Ishikawa (cell line): Measurements from ENCODE around the gene AP5S1.

Source experiments
- CEBPB ChIP-seq: IDR thresholded peaks from 2 replicates; pipeline ENCODE4 v1.6.1; 2012
- CREB1 ChIP-seq: IDR thresholded peaks from 2 replicates; pipeline ENCODE4 v1.6.1; 2012; ENCODE audit warnings: low read depth
- EGR1 ChIP-seq: IDR thresholded peaks from 2 replicates; pipeline ENCODE4 v1.6.1; 2012
- EP300 ChIP-seq: IDR thresholded peaks from 2 replicates; pipeline ENCODE4 v1.6.1; 2012; ENCODE audit warnings: borderline replicate concordance
- FOXM1 ChIP-seq: IDR thresholded peaks from 2 replicates; pipeline ENCODE4 v1.6.1; 2012; ENCODE audit warnings: low read depth, borderline replicate concordance
- NFIC ChIP-seq: IDR thresholded peaks from 2 replicates; pipeline ENCODE4 v1.6.1; 2012
- RAD21 ChIP-seq: IDR thresholded peaks from 2 replicates; pipeline ENCODE4 v1.6.1; 2012; ENCODE audit warnings: low read depth
- REST ChIP-seq: IDR thresholded peaks from 2 replicates; pipeline ENCODE4 v1.6.1; 2012; ENCODE audit warnings: low read depth, mild to moderate bottlenecking
- TAF1 ChIP-seq: IDR thresholded peaks from 2 replicates; pipeline ENCODE4 v1.6.1; 2012; ENCODE audit warnings: low read depth, mild to moderate bottlenecking
- TCF12 ChIP-seq: IDR thresholded peaks from 2 replicates; pipeline ENCODE4 v1.6.1; 2012; ENCODE audit warnings: low read depth
- TEAD4 ChIP-seq: IDR thresholded peaks from 2 replicates; pipeline ENCODE4 v1.6.1; 2012
- USF1 ChIP-seq: IDR thresholded peaks from 2 replicates; pipeline ENCODE4 v1.6.1; 2012
- YY1 ChIP-seq: IDR thresholded peaks from 2 replicates; pipeline ENCODE4 v1.6.1; 2012; ENCODE audit warnings: low read depth
- ZBTB7A ChIP-seq: IDR thresholded peaks from 2 replicates; pipeline ENCODE4 v1.6.1; 2012; ENCODE audit warnings: low read depth
- TF ChIP-seq, protein P1 (sequence below): IDR thresholded peaks from 2 replicates; pipeline ENCODE4 v1.6.1; 2012

AP5S1 gene

DNA sequence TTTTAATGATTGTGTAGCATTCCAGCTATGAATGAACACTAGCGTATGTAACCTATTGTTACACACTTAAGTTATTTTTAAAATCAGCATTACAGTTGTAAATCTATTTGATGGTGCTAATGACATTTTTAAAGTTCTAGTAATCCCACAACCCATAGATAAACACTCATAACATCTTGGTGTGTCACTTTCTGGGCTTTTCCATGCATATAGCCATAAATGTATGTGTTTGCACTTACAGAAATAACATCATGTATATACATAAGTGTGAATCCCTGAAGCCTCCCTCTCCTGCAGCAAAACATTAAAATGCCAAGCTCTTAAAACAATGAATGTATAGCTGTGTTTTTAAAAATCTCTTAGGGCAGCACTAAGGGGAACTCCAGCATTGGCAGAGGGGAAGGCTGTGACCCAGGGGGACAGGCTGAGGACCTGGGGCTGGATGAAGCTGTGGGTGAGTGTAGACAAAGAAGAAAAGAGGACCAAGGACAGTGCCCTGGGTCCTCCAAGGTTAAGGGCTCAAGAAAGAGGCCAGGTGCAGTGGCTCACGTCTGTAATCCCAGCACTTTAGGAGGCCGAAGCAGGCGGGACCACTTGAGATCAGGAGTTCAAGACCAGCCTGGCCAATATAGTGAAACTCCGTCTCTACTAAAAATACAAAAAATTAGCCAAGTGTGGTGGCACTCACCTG, 32.9 kb upstream of the AP5S1 start:
- TF ChIP-seq CREB1: no peak
- no peak for TF ChIP-seq EGR1
- TF ChIP-seq REST: peak; percentile 53
- no peak for TF ChIP-seq FOXM1
- TF ChIP-seq, protein P1, sequence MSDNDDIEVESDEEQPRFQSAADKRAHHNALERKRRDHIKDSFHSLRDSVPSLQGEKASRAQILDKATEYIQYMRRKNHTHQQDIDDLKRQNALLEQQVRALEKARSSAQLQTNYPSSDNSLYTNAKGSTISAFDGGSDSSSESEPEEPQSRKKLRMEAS: no peak
- no peak for TF ChIP-seq TAF1
- TF ChIP-seq TEAD4: no peak
- TF ChIP-seq NFIC: no peak

GRCh38 chr20:3788685-3789155, 31.6 kb upstream of the AP5S1 start:
- TF ChIP-seq ZBTB7A (no peak), RAD21 (no peak), TAF1 (no peak), USF1 (no peak), CREB1 (no peak), YY1 (no peak), CEBPB (no peak), EGR1 (no peak), REST (no peak), EP300 (no peak), TEAD4 (no peak), TCF12 (no peak), NFIC (no peak), FOXM1 (no peak)
- TF ChIP-seq, protein P1: no peak

- TF ChIP-seq RAD21: no peak
Measured at GRCh38 chr20:3794701-3795420, 25.5 kb upstream of the AP5S1 start.

- TF ChIP-seq EGR1: peak; percentile 79
- no peak for TF ChIP-seq REST
- peak; percentile 15; the same call in 1 of the 2 replicates for TF ChIP-seq NFIC
- TF ChIP-seq USF1: peak; percentile 66
- peak; percentile 99 for TF ChIP-seq FOXM1
- TF ChIP-seq EP300: no peak
- TF ChIP-seq, protein P1: peak; percentile 74
- TF ChIP-seq ZBTB7A: no peak; the same call in 1 of the 2 replicates
- no peak for TF ChIP-seq TEAD4
- TF ChIP-seq TCF12: peak; percentile 71
- no peak for TF ChIP-seq YY1
- 0 out of 2 replicates have a peak, but pooled peaks have one; percentile 2 for TF ChIP-seq RAD21
- 0 out of 2 replicates have a peak, but pooled peaks have one; percentile 40 for TF ChIP-seq CREB1
- TF ChIP-seq TAF1: no peak; the same call in 1 of the 2 replicates
- no peak for TF ChIP-seq CEBPB
Measured at GRCh38 chr20:3795511-3796468, 24.6 kb upstream of the AP5S1 start, which contains the start of gene CDC25B. TSS of gene CDC25B (plus strand) at chr20:3796310. CDS start at chr20:3796532, 222 bp downstream.
